ENCODE results near the gene SAXO1. TPM values are rescaled to one million over a fixed set of nuclear protein-coding genes. Genes with fewer than 3 reads are reported as not detected.
"Not testable (repeated sequence)": the region's sequence is repeated elsewhere in the genome, so short reads cannot be mapped to it uniquely, and the experiment has no call there.

The SAXO1 gene
- total RNA-seq, 1 experiment from 2014 or later: 0.09 TPM

GRCh38 chr9:18996211-18996610, 36.8 kb downstream of the SAXO1 start (continued):
- no peak for TF ChIP-seq ZNF532 (CRISPR knock-in tag; IDR thresholded peaks at IDR 0.05; ENCODE audit: borderline replicate concordance)

GRCh38 chr9:18994263-18994916, 38.6 kb downstream of the SAXO1 start:
- peaks cover 29% of the 10 kb centered on the region for H3K9me3 Mint-ChIP-seq
- H3K27me3 Mint-ChIP-seq (ENCODE audit: low read depth): no peaks in the 10 kb centered on the region
- 0 out of 2 replicates have a peak, but pooled peaks cover 3% of the 10 kb centered on the region for H3K4me1 Mint-ChIP-seq
- ATAC-seq: peak; percentile 50
- H3K36me3 Mint-ChIP-seq: peaks cover 12% of the 10 kb centered on the region
- POLR2A ChIA-PET: no interaction called here
- no peak for TF ChIP-seq AFF4 (CRISPR knock-in tag; IDR thresholded peaks at IDR 0.05; ENCODE audit: borderline replicate concordance)
- no peak for TF ChIP-seq ATF2 (CRISPR knock-in tag; IDR thresholded peaks at IDR 0.05; ENCODE audit: borderline replicate concordance, low read depth)
- TF ChIP-seq JAZF1 (CRISPR knock-in tag; IDR thresholded peaks at IDR 0.05): no peak
- CTCF ChIA-PET: interaction anchor here (0.8 kb wide), 1 partner anchor 1530 kb away, joined by 3 read pairs; no protein-coding TSS in a partner anchor
- H3K27ac Mint-ChIP-seq: no peak overlapping the region; the same call in 1 of the 2 replicates
- no peak overlapping the region for H3K4me3 Mint-ChIP-seq
- DNase-seq (ENCODE audit: low spot score): no peak

GRCh38 chr9:18991197-18991596, 41.8 kb downstream of the SAXO1 start:
- CTCF ChIA-PET; H3K4me3 Mint-ChIP-seq; H3K4me1 Mint-ChIP-seq; H3K27me3 Mint-ChIP-seq (ENCODE audit: low read depth); POLR2A ChIA-PET; DNase-seq (ENCODE audit: low spot score); H3K27ac Mint-ChIP-seq; ATAC-seq; H3K9me3 Mint-ChIP-seq; H3K36me3 Mint-ChIP-seq: not testable (repeated sequence)

- peaks cover 4% of the 10 kb centered on the region for H3K9me3 Mint-ChIP-seq
- no peak for ATAC-seq
- 0 out of 2 replicates have a peak, but pooled peaks cover 3% of the 10 kb centered on the region for H3K4me1 Mint-ChIP-seq
- ChIA-PET POLR2A (interaction anchor here (0.5 kb wide), 1 partner anchor 11 kb away, joined by 3 read pairs; no protein-coding TSS in a partner anchor), CTCF (no interaction called here)
- H3K4me3 Mint-ChIP-seq: no peak overlapping the region
- H3K27me3 Mint-ChIP-seq (ENCODE audit: low read depth): no peaks in the 10 kb centered on the region
- H3K27ac Mint-ChIP-seq: no peak overlapping the region
- DNase-seq (ENCODE audit: low spot score): no peak
- no peaks in the 10 kb centered on the region for H3K36me3 Mint-ChIP-seq
- TF ChIP-seq HMGA2 (CRISPR knock-in tag; IDR thresholded peaks at IDR 0.05) (no peak), ZNF396 (CRISPR knock-in tag; IDR thresholded peaks at IDR 0.05; ENCODE audit: borderline replicate concordance) (no peak), RORB (CRISPR knock-in tag; IDR thresholded peaks at IDR 0.05) (no peak), SP1 (CRISPR knock-in tag; conservative IDR thresholded peaks at IDR 0.05) (no peak), ZBTB43 (CRISPR knock-in tag; IDR thresholded peaks at IDR 0.05) (no peak), ZNF219 (CRISPR knock-in tag; IDR thresholded peaks at IDR 0.05; ENCODE audit: borderline replicate concordance) (no peak), ZNF423 (CRISPR knock-in tag; IDR thresholded peaks at IDR 0.05) (no peak), ZNF425 (CRISPR knock-in tag; conservative IDR thresholded peaks at IDR 0.05) (no peak), ZNF232 (CRISPR knock-in tag; IDR thresholded peaks at IDR 0.05) (no peak), NR1H2 (CRISPR knock-in tag; IDR thresholded peaks at IDR 0.05) (no peak), KAT7 (CRISPR knock-in tag; IDR thresholded peaks at IDR 0.05; ENCODE audit: borderline replicate concordance) (no peak)
Measured at GRCh38 chr9:18990494-18990893, 42.5 kb downstream of the SAXO1 start.
